Measurements from ENCODE around the gene DPEP2NB. TPM values are rescaled to one million over a fixed set of nuclear protein-coding genes. Genes with fewer than 3 reads are reported as not detected.
A peak's percentile ranks its signal among the peaks of the same experiment; 100 is the strongest.

The DPEP2NB gene
- total and polyA plus RNA-seq, 8 donors = not detected

- ATAC-seq (no peak), DNase-seq (peak in 1 of 4 donors; percentile 79)
- no peaks in the 10 kb centered on the region for H3K27me3 ChIP-seq
- intact Hi-C loops (cut with DNase I) = no loop called here
- peaks cover 0 to 39% of the 10 kb centered on the region in 2 donors for H3K36me3 ChIP-seq
- H3K4me1 ChIP-seq = peaks cover 34 to 87% of the 10 kb centered on the region in 2 donors
- no peak for TF ChIP-seq CTCF (IDR thresholded peaks at IDR 0.05)
- peak overlapping the region; percentile 26 to 39 for H3K27ac ChIP-seq
- peak overlapping the region in 1 of 2 donors; percentile 20 for H3K4me3 ChIP-seq
- H3K9me3 ChIP-seq = no peaks in the 10 kb centered on the region
These were observed 51.9 kb downstream of the DPEP2NB start for GRCh38 chr16:67963662-67964321.

Other genes with a start within 250 kb of the DPEP2NB start
- gene RANBP10, start 209.4 kb downstream of the DPEP2NB start, total RNA-seq = 10 to 100 TPM; 16.8 to 18.0 TPM
- 10 to 100 TPM; 32.5 to 45.8 (median 39.5) TPM for gene RANBP10, start 209.4 kb downstream of the DPEP2NB start, polyA plus RNA-seq (ENCODE audit: insufficient read length in 6 of 6)
- gene TSNAXIP1, start 209.0 kb downstream of the DPEP2NB start, total RNA-seq = 1 to 10 TPM in 1 of 2 donors, under 1 TPM in 1; 0.52 to 4.4 TPM
- 1 to 10 TPM; 5.2 to 7.1 (median 6.8) TPM for gene TSNAXIP1, start 209.0 kb downstream of the DPEP2NB start, polyA plus RNA-seq (ENCODE audit: insufficient read length in 6 of 6)
- 10 to 100 TPM; 21.7 to 26.2 TPM for gene THAP11, start 173.6 kb downstream of the DPEP2NB start, total RNA-seq
- gene THAP11, start 173.6 kb downstream of the DPEP2NB start, polyA plus RNA-seq (ENCODE audit: insufficient read length in 6 of 6) = 10 to 100 TPM; 24.7 to 30.5 (median 28.2) TPM
- 10 to 100 TPM; 91.5 to 92.2 TPM for gene NUTF2, start 169.0 kb downstream of the DPEP2NB start, total RNA-seq
- 100 to 1,000 TPM; 108 to 123 (median 117) TPM for gene NUTF2, start 169.0 kb downstream of the DPEP2NB start, polyA plus RNA-seq (ENCODE audit: insufficient read length in 6 of 6)
- gene CENPT, start 168.2 kb downstream of the DPEP2NB start, total RNA-seq = 10 to 100 TPM; 30.8 to 37.9 TPM
- gene CENPT, start 168.2 kb downstream of the DPEP2NB start, polyA plus RNA-seq (ENCODE audit: insufficient read length in 6 of 6) = 10 to 100 TPM; 47.7 to 62.6 (median 53.4) TPM
- 10 to 100 TPM; 47.9 to 48.8 TPM for gene EDC4, start 142.9 kb downstream of the DPEP2NB start, total RNA-seq
- 10 to 100 TPM; 73.3 to 94.4 (median 77.5) TPM for gene EDC4, start 142.9 kb downstream of the DPEP2NB start, polyA plus RNA-seq (ENCODE audit: insufficient read length in 6 of 6)
- 1 to 10 TPM in 1 of 2 donors, not detected in 1; 1.7 TPM for gene NRN1L, start 131.0 kb downstream of the DPEP2NB start, total RNA-seq
- gene NRN1L, start 131.0 kb downstream of the DPEP2NB start, polyA plus RNA-seq (ENCODE audit: insufficient read length in 6 of 6) = 1 to 10 TPM; 1.1 to 2.6 (median 1.9) TPM
- 10 to 100 TPM; 25.4 to 29.6 TPM for gene PSKH1, start 122.7 kb downstream of the DPEP2NB start, total RNA-seq
- gene PSKH1, start 122.7 kb downstream of the DPEP2NB start, polyA plus RNA-seq (ENCODE audit: insufficient read length in 6 of 6) = 10 to 100 TPM; 20.8 to 32.1 (median 29.8) TPM
- under 1 TPM in 1 of 2 donors, not detected in 1; 0.50 TPM for gene CTRL, start 84.0 kb downstream of the DPEP2NB start, total RNA-seq
- 1 to 10 TPM; 3.5 to 7.1 (median 5.3) TPM for gene CTRL, start 84.0 kb downstream of the DPEP2NB start, polyA plus RNA-seq (ENCODE audit: insufficient read length in 6 of 6)
- 10 to 100 TPM; 59.7 to 76.8 TPM for gene PSMB10, start 79.1 kb downstream of the DPEP2NB start, total RNA-seq
- gene PSMB10, start 79.1 kb downstream of the DPEP2NB start, polyA plus RNA-seq (ENCODE audit: insufficient read length in 6 of 6) = 10 to 100 TPM; 20.7 to 34.2 (median 28.5) TPM
- gene LCAT, start 71.8 kb downstream of the DPEP2NB start, total RNA-seq = 10 to 100 TPM; 27.5 to 37.2 TPM
- gene LCAT, start 71.8 kb downstream of the DPEP2NB start, polyA plus RNA-seq (ENCODE audit: insufficient read length in 6 of 6) = 10 to 100 TPM; 23.9 to 37.6 (median 31.5) TPM
- gene SLC12A4, start 47.3 kb downstream of the DPEP2NB start, total RNA-seq = 100 to 1,000 TPM in 1 of 2 donors, 10 to 100 TPM in 1; 99.2 to 121 TPM
- gene SLC12A4, start 47.3 kb downstream of the DPEP2NB start, polyA plus RNA-seq (ENCODE audit: insufficient read length in 6 of 6) = 10 to 100 TPM; 42.6 to 55.7 (median 51.0) TPM
- under 1 TPM in 1 of 2 donors, not detected in 1; 0.60 TPM for gene DPEP3, start 35.4 kb downstream of the DPEP2NB start, total RNA-seq
- under 1 TPM in 2 of 6 donors, not detected in 4; 0.08 to 0.09 TPM for gene DPEP3, start 35.4 kb downstream of the DPEP2NB start, polyA plus RNA-seq (ENCODE audit: insufficient read length in 6 of 6)
- 10 to 100 TPM in 1 of 2 donors, 1 to 10 TPM in 1; 7.3 to 12.6 TPM for gene DPEP2, start 16.4 kb downstream of the DPEP2NB start, total RNA-seq
- 1 to 10 TPM; 2.3 to 3.7 (median 3.2) TPM for gene DPEP2, start 16.4 kb downstream of the DPEP2NB start, polyA plus RNA-seq (ENCODE audit: insufficient read length in 6 of 6)
- 10 to 100 TPM in 1 of 2 donors, 1 to 10 TPM in 1; 6.7 to 10.5 TPM for gene DDX28, start 7.3 kb upstream of the DPEP2NB start, total RNA-seq
- gene DDX28, start 7.3 kb upstream of the DPEP2NB start, polyA plus RNA-seq (ENCODE audit: insufficient read length in 6 of 6) = 1 to 10 TPM; 5.1 to 7.4 (median 6.8) TPM
- 10 to 100 TPM; 16.2 to 22.4 TPM for gene DUS2, start 7.4 kb upstream of the DPEP2NB start, total RNA-seq
- gene DUS2, start 7.4 kb upstream of the DPEP2NB start, polyA plus RNA-seq (ENCODE audit: insufficient read length in 6 of 6) = 10 to 100 TPM; 13.9 to 19.2 (median 16.4) TPM
- 10 to 100 TPM; 58.5 to 65.8 TPM for gene NFATC3, start 69.5 kb upstream of the DPEP2NB start, total RNA-seq
- 10 to 100 TPM; 34.6 to 42.9 (median 38.4) TPM for gene NFATC3, start 69.5 kb upstream of the DPEP2NB start, polyA plus RNA-seq (ENCODE audit: insufficient read length in 6 of 6)
- gene ESRP2, start 220.2 kb upstream of the DPEP2NB start, total RNA-seq = 10 to 100 TPM; 47.9 to 62.6 TPM
- gene ESRP2, start 220.2 kb upstream of the DPEP2NB start, polyA plus RNA-seq (ENCODE audit: insufficient read length in 6 of 6) = 10 to 100 TPM; 45.7 to 61.6 (median 54.2) TPM
- gene PLA2G15, start 229.5 kb upstream of the DPEP2NB start, total RNA-seq = 10 to 100 TPM; 34.5 to 35.1 TPM
- 10 to 100 TPM; 10.9 to 12.8 (median 11.8) TPM for gene PLA2G15, start 229.5 kb upstream of the DPEP2NB start, polyA plus RNA-seq (ENCODE audit: insufficient read length in 6 of 6)
- 10 to 100 TPM; 47.4 to 55.6 TPM for gene SLC7A6, start 248.6 kb upstream of the DPEP2NB start, total RNA-seq
- 10 to 100 TPM in 5 of 6 donors, 1 to 10 TPM in 1; 9.6 to 15.5 (median 10.4) TPM for gene SLC7A6, start 248.6 kb upstream of the DPEP2NB start, polyA plus RNA-seq (ENCODE audit: insufficient read length in 6 of 6)